Sigmoid colon (tissue), 7 donors: ENCODE measurements around the gene ANTXR1. TPM values are rescaled to one million over a fixed set of nuclear protein-coding genes. Genes with fewer than 3 reads are reported as not detected.

Source experiments
- DNase-seq: peaks from one replicate; pipeline ENCODE4 v3.0.0-alpha.2; 2019
- H3K27ac ChIP-seq, 4 donors: fragments of 200-600 bp; sonication (generic); one replicate each; pipeline ENCODE4 v1.5.1; 2016 to 2019; ENCODE audit warnings: mild to moderate bottlenecking in 1 of 4
- H3K27me3 ChIP-seq, 3 donors: fragments of 200-600 bp; sonication (generic); one replicate each; pipeline ENCODE4 v1.5.1; 2019; ENCODE audit warnings: mild to moderate bottlenecking in 1 of 3
- H3K36me3 ChIP-seq, 4 donors: fragments of 200-600 bp; sonication (generic); one replicate each; pipeline ENCODE4 v1.5.1; 2016 to 2019
- H3K4me1 ChIP-seq, 4 donors: fragments of 200-600 bp; sonication (generic); one replicate each; pipeline ENCODE4 v1.5.1; 2017 to 2019
- H3K4me3 ChIP-seq, 4 donors: fragments of 200-600 bp; sonication (generic); one replicate each; pipeline ENCODE4 v1.5.1; 2017 to 2019; ENCODE audit warnings: mild to moderate bottlenecking in 2 of 4, moderate library complexity in 1 of 4
- H3K9me3 ChIP-seq, 4 donors: fragments of 200-600 bp in 3 of 4; sonication (generic) in 3 of 4; one replicate each; pipeline versions ENCODE4 v1.5.1 to v1.6.1; 2013 to 2019
- CTCF ChIP-seq, 4 experiments: fragments of 450-650 bp in 3 of 4; fragments of 200-600 bp in 1 of 4; IDR thresholded peaks; one replicate each; pipeline ENCODE4 v1.5.1; 2016 to 2019; ENCODE audit warnings: antibody characterized with exemption in 4 of 4, mild to moderate bottlenecking in 3 of 4, moderate library complexity in 2 of 4
- EP300 ChIP-seq, 4 donors: sonication (generic); formaldehyde crosslinking; IDR thresholded peaks; one replicate each; pipeline ENCODE4 v1.6.1; 2017; ENCODE audit warnings: antibody characterized with exemption in 4 of 4
- POLR2A ChIP-seq, 2 donors: fragments of 450-650 bp; IDR thresholded peaks; one replicate each; pipeline ENCODE4 v1.6.1; 2016; ENCODE audit warnings: antibody characterized with exemption in 2 of 2, mild to moderate bottlenecking in 2 of 2, moderate library complexity in 2 of 2
- POLR2AphosphoS5 ChIP-seq, 4 donors: sonication (generic); formaldehyde crosslinking; IDR thresholded peaks; one replicate each; pipeline ENCODE4 v1.6.1; 2017; ENCODE audit warnings: antibody characterized with exemption in 4 of 4
- WGBS, 2 donors: extraction: QIAGEN DNeasy Blood & Tissue Kit; methylation state at CpG; one replicate each; pipeline ENCODE4 v1.1.7; 2013; 5-methylcytosine and 5-hydroxymethylcytosine counted together
- intact Hi-C: fragments of 100-400 bp; cut with DNase I; formaldehyde crosslinking; loops from one replicate; pipeline ENCODE4 v1.15.1; 2023
- polyA plus RNA-seq, 3 donors: library from polyadenylated mRNA; stranded (reverse); fragments of 200-250 nt; gene quantifications; one replicate each; pipeline ENCODE4 v1.2.3, GENCODE V29; 2013
- total RNA-seq, 4 donors: library from RNA; depleted of rRNA; stranded (reverse); fragments of >200 nt; gene quantifications; one replicate each; pipeline ENCODE4 v1.1.0, GENCODE V29; 2016
- donor health status: healthy with polysubstance abuse.
- donor health status: Bipolar disorder and iron deficiency.
- donor health status: healthy.

The ANTXR1 gene
- total and polyA plus RNA-seq, 7 donors = 3.0 to 79.8 (median 44.6) TPM

GRCh38 chr2:69041214-69041613 is 28.2 kb downstream of the ANTXR1 start:
- H3K27me3 ChIP-seq = no peaks in the 10 kb centered on the region
- peaks cover 0 to 33% (median 3%) of the 10 kb centered on the region in 4 donors for H3K36me3 ChIP-seq
- no peaks in the 10 kb centered on the region for H3K9me3 ChIP-seq
- TF ChIP-seq POLR2AphosphoS5 (IDR thresholded peaks at IDR 0.05) = peak in 1 of 4 donors; percentile 16
- no peak for TF ChIP-seq CTCF (IDR thresholded peaks at IDR 0.05)
- H3K27ac ChIP-seq = no peak overlapping the region
- intact Hi-C loops = no loop called here
- no peak overlapping the region for H3K4me3 ChIP-seq
- 83 to 86% methylated on average over 4 of the region's 4 CpGs for WGBS, 2 donors
- peaks cover 0 to 5% (median 2%) of the 10 kb centered on the region in 4 donors for H3K4me1 ChIP-seq
- no peak for DNase-seq

DNA sequence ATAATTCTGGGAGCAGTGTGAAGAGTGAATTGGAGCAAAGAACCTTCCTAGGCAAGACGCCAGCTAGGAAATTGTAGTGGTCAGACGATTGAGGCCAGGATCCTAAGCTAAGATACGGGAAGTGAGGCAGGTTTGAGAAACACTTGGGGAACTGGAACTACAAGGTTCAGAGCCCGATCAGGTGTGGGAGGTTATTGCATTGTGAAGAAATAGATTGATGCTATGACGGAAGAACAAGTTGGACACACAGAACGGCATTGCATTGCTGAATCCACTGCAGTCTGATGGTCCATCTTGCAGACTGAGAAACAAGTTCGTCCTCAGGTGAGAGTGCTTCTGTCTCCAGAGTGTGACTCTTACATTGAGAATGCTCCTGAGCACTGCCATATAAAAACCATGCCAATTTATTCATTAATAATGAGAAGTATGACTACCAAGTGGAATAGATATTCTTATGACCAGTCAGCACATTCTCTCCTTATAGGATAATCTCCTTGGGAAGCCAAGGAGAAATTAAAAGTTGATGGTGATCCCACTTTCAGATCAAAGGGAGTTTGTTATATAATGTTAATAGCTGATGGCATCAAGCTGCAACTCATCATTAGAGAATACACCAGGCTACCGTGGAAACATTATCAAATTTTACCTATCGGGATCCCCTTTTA is 30.9 kb downstream of the ANTXR1 start:
- Histone ChIP-seq H3K4me3 (no peak overlapping the region), H3K27me3 (no peaks in the 10 kb centered on the region), H3K27ac (no peak overlapping the region), H3K36me3 (peaks cover 0 to 33% (median 3%) of the 10 kb centered on the region in 4 donors), H3K4me1 (peaks cover 0 to 14% (median 4%) of the 10 kb centered on the region in 4 donors), H3K9me3 (no peaks in the 10 kb centered on the region)
- 82 to 86% methylated on average over 9 of the region's 9 CpGs for WGBS, 2 donors
- TF ChIP-seq POLR2AphosphoS5 (IDR thresholded peaks at IDR 0.05) (no peak), EP300 (IDR thresholded peaks at IDR 0.05) (no peak), POLR2A (IDR thresholded peaks at IDR 0.05) (no peak)
- no peak for DNase-seq
- intact Hi-C loops = no loop called here

- intact Hi-C loops = no loop called here
- 56 to 59% methylated on average over 1 of the region's 1 CpG for WGBS, 2 donors
- Histone ChIP-seq H3K27ac (no peak overlapping the region), H3K4me3 (no peak overlapping the region), H3K27me3 (no peaks in the 10 kb centered on the region), H3K9me3 (no peaks in the 10 kb centered on the region), H3K4me1 (peaks cover 0 to 14% (median 4%) of the 10 kb centered on the region in 4 donors), H3K36me3 (peaks cover 0 to 23% (median 3%) of the 10 kb centered on the region in 4 donors)
- DNase-seq = no peak
- TF ChIP-seq EP300 (IDR thresholded peaks at IDR 0.05) = no peak
Measured at GRCh38 chr2:69046221-69046662, 33.3 kb downstream of the ANTXR1 start.

DNA sequence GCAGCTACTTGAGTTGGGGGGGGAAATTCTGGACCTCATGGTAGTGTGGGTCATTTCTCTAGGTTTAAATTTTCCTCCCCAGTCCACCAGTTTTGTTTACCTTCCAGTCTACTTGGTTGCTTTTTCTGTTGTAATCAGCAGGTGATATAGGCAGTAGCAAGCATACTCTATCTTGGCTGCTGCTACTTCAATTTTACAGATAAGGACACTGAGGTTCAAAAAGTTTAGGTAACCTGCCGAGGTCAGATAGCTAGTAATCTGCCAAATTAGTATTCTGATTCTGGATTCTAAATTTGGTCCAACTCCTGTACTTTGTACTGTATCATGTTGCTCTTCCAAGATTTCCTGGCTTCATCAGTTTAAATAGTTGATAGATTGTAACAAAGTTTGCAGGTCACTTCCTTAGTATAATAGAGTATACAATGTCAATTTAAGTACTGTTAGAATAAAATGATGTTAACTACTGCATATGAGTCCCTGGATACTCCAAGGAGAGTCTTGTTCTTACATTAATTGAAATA is 34.7 kb downstream of the ANTXR1 start:
- Histone ChIP-seq H3K27ac (no peak overlapping the region), H3K9me3 (no peaks in the 10 kb centered on the region), H3K4me1 (peaks cover 0 to 14% (median 4%) of the 10 kb centered on the region in 4 donors), H3K27me3 (no peaks in the 10 kb centered on the region), H3K4me3 (no peak overlapping the region), H3K36me3 (peaks cover 0 to 23% (median under 1%) of the 10 kb centered on the region in 4 donors)
- TF ChIP-seq EP300 (IDR thresholded peaks at IDR 0.05) = no peak
- TF ChIP-seq CTCF (IDR thresholded peaks at IDR 0.05) = no peak
- no peak for TF ChIP-seq POLR2A (IDR thresholded peaks at IDR 0.05)
- no peak for TF ChIP-seq POLR2AphosphoS5 (IDR thresholded peaks at IDR 0.05)
- WGBS, 2 donors = 65 to 84% methylated on average over 1 of the region's 1 CpG
- DNase-seq = no peak
- intact Hi-C loops = no loop called here

DNA sequence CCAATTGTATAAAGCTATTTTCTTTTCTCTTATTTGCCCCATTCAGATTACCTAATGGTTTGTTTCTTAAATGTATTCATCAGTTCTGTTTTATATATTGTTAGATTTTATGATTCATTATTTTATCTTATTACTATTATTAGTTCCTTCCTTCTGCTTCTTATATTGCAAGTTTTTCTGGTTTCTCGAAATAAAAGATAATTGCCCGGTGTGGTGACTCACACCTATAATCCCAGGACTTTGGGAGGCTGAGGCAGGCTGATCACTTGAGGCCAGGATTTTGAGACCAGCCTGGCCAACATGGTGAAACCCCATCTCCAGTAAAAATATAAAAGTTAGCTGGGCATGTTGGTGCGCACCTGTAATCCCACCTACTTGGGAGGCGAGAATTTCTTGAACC is 37.8 kb downstream of the ANTXR1 start:
- H3K4me1 ChIP-seq = peaks cover 0 to 13% (median 4%) of the 10 kb centered on the region in 4 donors
- H3K36me3 ChIP-seq = no peaks in the 10 kb centered on the region
- no peaks in the 10 kb centered on the region for H3K27me3 ChIP-seq
- TF ChIP-seq POLR2A (IDR thresholded peaks at IDR 0.05) = no peak
- no peak for TF ChIP-seq CTCF (IDR thresholded peaks at IDR 0.05)
- intact Hi-C loops = no loop called here
- no peak overlapping the region for H3K4me3 ChIP-seq
- no peak for DNase-seq
- H3K27ac ChIP-seq = no peak overlapping the region
- no peaks in the 10 kb centered on the region for H3K9me3 ChIP-seq
- WGBS, 2 donors = 88 to 94% methylated on average over 4 of the region's 4 CpGs
